Left lobe of liver (tissue), 2 donors: ENCODE results near the gene ZSCAN20. TPM values are rescaled to one million over a fixed set of nuclear protein-coding genes. Genes with fewer than 3 reads are reported as not detected.

ENCODE experiments used
- ATAC-seq: fragments of 200-7000 bp; cut with Tn5 transposase; one replicate; pipeline ENCODE4 v1.9.1; 2020; ENCODE audit warnings: mild to moderate bottlenecking, moderate library complexity
- DNase-seq: peaks from one replicate; pipeline ENCODE4 v3.0.0-alpha.2; 2020; ENCODE audit warnings: low spot score
- total RNA-seq: library from RNA; stranded (reverse); gene quantifications from one replicate; pipeline ENCODE4 v1.2.1, GENCODE V29; 2021
- donor health status: DM: no; HTN: no; CAD: no; lungs with moderate emphysema.
- donor health status: DM: no; HTN: yes; CAD: no.

The ZSCAN20 gene
- 1.3 TPM for total RNA-seq

GRCh38 chr1:33472269-33472980 is at the start of gene ZSCAN20:
Gene ZSCAN20 (plus strand): TSS chr1:33472645. CDS start chr1:33479289, 6,644 bp downstream.
- ATAC-seq (peak; percentile 94), DNase-seq (peak; percentile 98)

DNA sequence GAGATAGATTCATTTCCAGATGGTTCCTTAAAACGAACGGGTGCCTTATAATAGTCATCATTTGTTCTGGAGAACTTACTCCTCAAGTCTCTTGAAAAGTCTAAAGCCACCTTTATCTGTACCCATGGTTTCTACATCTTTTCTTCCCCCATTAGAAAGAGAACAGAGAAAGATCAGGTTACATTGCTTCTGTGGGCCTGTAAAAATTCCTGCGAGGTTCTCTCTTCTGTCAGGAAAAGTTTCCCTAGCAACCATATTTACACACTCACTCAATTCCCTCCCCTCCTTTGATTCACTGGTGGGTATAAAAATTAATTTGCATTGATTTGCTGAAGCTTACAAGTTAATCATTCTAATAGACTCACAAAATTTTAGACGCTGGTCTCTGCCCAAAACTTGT is 48.2 kb upstream of the ZSCAN20 start:
- no peak for DNase-seq
- no peak for ATAC-seq

DNA sequence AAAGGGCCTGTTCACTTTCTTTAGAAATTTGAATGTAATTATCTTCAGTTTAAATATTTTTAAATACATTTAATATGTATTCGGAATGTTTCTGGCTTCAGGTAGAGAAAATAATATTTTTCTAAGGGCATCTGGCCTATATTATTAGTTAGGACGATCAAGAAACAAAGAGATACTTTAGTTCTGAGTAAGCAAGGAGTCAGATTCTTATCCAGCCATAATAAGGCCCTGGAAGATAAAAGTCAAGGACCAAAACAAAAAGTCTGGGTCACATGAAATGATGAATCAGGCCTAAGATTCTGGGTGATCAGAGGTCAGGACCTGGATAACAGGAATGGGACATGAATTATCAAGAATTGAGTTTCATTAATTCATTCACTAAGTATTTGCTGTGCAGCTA is 47.8 kb upstream of the ZSCAN20 start:
- no peak for DNase-seq
- ATAC-seq: no peak

DNA sequence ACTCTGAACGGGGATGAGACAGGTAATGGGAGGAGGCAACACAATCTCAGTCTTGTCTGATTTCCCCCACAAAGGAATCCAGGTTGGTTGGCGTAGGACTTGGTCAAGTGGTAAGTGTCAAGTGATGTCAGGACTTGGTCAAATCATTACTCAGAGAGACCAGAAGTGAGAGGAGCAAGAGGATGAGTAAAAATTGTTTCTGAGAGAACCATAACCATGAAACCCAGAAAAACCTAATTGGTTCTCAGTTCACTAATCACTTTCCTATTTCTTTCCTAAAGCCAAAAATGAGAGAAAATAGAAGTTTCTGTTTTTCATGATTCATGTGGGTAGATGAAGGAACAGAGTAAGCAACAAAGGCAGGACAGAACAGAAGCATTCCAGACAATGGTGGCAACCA is 46.5 kb upstream of the ZSCAN20 start:
- DNase-seq: no peak
- no peak for ATAC-seq

- no peak for DNase-seq
- ATAC-seq: no peak
These were observed 45.5 kb upstream of the ZSCAN20 start for GRCh38 chr1:33426916-33427315.

GRCh38 chr1:33428661-33429060 is 43.8 kb upstream of the ZSCAN20 start:
- DNase-seq: no peak
- no peak for ATAC-seq

GRCh38 chr1:33429332-33429731 is 43.1 kb upstream of the ZSCAN20 start:
- no peak for DNase-seq
- ATAC-seq: no peak

DNA sequence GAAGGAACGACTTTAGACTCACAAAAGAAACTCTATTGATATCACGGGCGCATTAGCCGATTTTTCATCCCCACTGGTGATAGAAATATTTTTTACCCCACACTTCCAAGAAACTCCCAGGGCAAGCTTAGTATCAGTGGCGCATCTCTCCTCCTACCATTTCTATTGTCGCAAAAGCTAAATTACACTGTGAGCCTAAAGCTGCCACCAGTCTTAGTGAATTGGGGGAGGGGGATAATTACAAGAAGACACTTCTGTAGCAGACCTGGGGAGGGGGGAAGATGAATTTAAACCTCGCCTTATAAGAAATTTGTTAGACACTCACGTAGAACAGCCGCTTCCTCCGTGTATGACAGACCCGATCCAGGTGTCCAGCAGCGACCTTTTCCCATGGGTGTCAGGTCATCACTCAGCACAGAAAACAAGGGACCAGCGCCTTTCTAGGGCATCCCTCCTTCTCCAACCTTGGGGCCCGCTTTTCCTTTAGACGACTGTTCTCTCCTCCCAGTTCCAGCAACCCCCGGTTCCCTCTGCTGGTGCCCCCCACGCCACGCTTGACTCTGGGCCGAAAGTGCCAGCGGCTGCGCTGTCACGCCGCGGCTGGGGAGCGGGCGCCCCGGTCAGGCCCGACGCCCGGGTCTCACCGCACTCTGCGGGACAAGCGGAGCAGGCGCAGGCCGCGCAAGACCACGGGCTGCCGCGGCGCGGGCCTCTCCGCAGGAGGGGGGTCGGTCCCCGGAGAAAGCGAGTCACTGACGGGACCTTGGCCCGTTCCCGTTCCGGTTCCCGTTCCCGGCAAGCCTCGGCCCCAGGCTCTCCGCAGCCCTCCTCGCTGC is 42.4 kb upstream of the ZSCAN20 start:
- ATAC-seq (peak; percentile 21), DNase-seq (no peak)

GRCh38 chr1:33430692-33431593 is 41.5 kb upstream of the ZSCAN20 start, which contains the start of gene PHC2:
Gene PHC2 (minus strand): TSS chr1:33431095. CDS start chr1:33375539, 55,556 bp downstream.
- ATAC-seq (peak; percentile 98), DNase-seq (peak; percentile 99)

GRCh38 chr1:33433509-33434362 is 38.7 kb upstream of the ZSCAN20 start:
- no peak for ATAC-seq
- DNase-seq: no peak

DNA sequence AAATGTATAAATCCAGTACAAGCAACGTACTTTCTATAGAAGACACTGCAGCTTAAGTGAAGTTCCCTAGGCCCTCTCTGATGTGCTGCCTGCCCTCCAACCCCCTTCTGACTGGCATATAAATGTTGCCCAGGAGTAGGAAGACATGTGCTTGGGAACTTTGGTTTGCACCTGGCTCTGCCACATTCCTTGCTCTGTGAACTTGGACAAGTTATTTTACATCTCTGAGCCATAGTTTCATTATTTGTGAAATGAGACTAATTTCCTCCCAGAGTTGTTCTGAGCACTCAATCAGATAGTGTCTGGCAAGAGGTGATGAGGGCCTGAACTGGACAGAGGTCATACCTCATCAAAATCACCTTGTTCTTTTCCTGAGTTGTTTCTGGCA is 38.1 kb upstream of the ZSCAN20 start:
- DNase-seq: no peak
- no peak for ATAC-seq

DNA sequence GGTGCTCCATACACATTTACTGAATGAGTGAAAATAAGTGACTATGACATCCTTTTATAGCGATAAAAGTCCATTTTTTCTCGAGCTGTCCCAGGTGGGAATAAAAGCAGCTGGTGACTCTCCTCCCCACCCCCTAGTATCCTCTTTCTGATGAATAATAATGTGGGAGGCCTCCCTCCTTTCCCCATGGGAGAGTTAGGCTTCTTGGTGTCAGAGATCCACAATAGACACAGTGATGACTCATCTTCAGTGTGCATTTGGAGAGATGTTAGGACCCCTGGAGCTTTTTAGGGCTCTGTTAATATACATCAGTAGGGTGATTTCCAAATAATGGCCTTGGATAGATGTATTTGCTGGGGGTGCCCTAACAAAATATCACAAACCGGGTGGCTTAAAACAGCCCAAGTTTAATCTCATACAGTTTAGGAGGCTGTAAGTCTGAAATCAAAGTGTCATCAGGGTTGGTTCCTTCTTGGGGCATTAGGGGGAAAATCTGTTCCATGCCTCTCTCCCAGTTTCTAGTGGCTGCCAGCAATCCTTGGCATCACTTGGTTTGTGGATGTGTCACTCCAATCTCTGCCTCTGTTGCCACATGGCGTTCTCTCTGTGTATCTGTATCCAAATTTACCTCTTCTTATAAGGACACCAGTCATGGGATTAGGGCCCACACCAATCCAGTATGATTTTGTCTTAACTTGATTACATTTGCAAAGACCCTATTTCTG is 37.2 kb upstream of the ZSCAN20 start:
- ATAC-seq: no peak
- DNase-seq: no peak

- DNase-seq (no peak), ATAC-seq (no peak)
These were observed 35.7 kb upstream of the ZSCAN20 start for GRCh38 chr1:33436557-33437285.

DNA sequence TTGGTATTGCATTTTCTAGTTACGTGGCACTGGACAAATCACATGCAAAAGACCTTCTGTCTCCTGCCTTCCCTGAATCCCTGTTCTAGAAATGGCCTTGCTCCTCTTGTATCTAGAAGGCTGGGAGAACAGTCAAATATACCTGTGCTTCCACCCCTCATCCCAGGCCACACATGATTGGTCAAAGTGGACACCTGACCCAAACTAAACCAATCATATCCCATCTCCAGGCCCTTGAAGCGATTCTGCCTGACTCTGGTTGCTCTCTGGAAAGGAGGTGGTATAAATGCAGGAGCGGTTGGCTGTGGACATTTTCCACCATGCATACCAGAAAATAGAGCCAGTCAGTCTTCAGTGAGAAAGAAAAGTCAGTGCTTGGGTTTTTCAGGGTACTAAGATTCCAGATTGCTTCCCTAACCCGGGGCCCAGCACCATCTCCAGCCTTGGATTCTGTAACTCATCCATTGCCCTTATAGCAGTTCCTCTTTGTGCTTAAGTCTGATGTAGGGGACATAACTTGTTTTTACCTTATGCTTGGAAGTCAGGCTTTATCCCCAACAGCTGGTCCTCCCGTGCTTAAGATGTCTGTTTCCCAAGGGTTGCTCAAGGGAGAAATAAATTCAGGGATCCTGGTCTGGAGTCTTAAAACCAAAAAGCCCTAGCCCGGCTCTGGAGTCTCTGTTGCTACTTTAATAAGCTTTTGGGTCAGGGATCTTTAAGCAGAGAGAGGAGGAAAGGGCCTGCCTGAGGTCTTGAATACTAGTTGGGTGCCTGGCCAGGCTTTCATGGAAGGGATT is 33.9 kb upstream of the ZSCAN20 start:
- ATAC-seq (no peak), DNase-seq (no peak)

DNA sequence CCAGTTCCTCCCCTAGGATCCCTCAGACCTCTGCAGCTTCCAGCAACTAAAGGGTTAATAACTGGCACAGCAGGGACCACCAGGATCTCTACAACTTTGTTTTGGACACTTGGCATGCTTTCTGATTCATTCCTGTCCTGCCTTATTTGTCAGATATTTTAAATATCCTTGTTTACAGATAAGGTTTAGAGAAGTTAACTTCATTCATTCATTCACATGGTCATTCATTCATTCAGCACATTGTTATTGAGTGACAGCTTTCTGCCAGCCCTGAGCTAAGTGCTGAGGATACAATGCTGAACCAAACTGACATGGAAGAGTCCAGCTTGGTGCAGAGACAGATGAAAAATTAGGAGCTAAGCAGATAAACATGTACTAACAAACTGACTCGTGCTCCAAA is 32.8 kb upstream of the ZSCAN20 start:
- no peak for ATAC-seq
- DNase-seq: no peak

- no peak for ATAC-seq
- DNase-seq: no peak
These were observed 31.2 kb upstream of the ZSCAN20 start for GRCh38 chr1:33441088-33441745.

DNA sequence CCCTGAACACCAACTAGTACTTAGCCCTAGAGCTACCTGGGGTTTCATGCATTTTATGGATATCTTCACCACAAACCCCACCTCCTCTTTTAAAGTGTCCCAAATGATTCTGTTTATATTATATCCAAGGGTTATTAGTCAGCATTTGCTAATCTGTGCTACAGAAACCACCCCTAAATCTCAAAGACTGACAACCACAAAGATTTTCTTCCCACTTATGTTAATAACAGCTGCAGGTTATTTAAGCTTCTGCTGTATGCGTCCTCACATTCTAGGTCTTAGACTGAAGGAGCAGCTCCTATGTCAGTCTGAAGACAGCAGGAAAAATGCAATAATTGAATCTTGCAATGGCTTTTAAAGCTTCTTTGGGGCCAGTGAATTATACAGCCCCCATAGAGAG is 30.3 kb upstream of the ZSCAN20 start:
- ATAC-seq (no peak), DNase-seq (no peak)
